HepG2 (cell line): Measurements from ENCODE around the gene USF1. TPM values are rescaled to one million over a fixed set of nuclear protein-coding genes. Genes with fewer than 3 reads are reported as not detected.

ENCODE experiments used
- ARID4A ChIP-seq: sonication (generic); formaldehyde crosslinking; IDR thresholded peaks from 2 replicates; pipeline ENCODE4 v1.5.0; 2020; ENCODE audit warnings: mild to moderate bottlenecking, missing genetic modification reagents, borderline replicate concordance
- ARNT ChIP-seq: fragments of 450-650 bp; IDR thresholded peaks from 2 replicates; pipeline ENCODE4 v1.6.1; 2017
- CENPBD1 ChIP-seq: sonication (generic); formaldehyde crosslinking; IDR thresholded peaks from 2 replicates; pipeline ENCODE4 v1.8.0; 2022; ENCODE audit warnings: missing genetic modification reagents, low read depth, mild to moderate bottlenecking, borderline replicate concordance
- E2F1 ChIP-seq: sonication (generic); formaldehyde crosslinking; IDR thresholded peaks from 2 replicates; pipeline ENCODE4 v1.5.0; 2020; ENCODE audit warnings: missing genetic modification reagents
- HMGXB4 ChIP-seq, 2 experiments: sonication (generic) in 1 of 2; formaldehyde crosslinking in 1 of 2; IDR thresholded peaks; 2 replicates each; pipeline versions ENCODE4 v1.4.0 to v1.6.1; 2018 to 2020; ENCODE audit warnings: missing genetic modification reagents in 2 of 2, borderline replicate concordance in 1 of 2, low read depth in 1 of 2, mild to moderate bottlenecking in 1 of 2, missing biosample characterization in 1 of 2
- KAT7 ChIP-seq: IDR thresholded peaks from 2 replicates; pipeline ENCODE4 v1.6.1; 2018; ENCODE audit warnings: borderline replicate concordance, missing compliant biosample characterization
- NR3C1 ChIP-seq: sonication (generic); formaldehyde crosslinking; IDR thresholded peaks from 2 replicates; pipeline ENCODE4 v1.4.0; 2020; ENCODE audit warnings: missing genetic modification reagents
- SNAI1 ChIP-seq: sonication (generic); formaldehyde crosslinking; IDR thresholded peaks from 2 replicates; pipeline ENCODE4 v1.5.0; 2020; ENCODE audit warnings: mild to moderate bottlenecking, missing genetic modification reagents, borderline replicate concordance
- SRSF9 ChIP-seq: fragments of 200-400 bp; formaldehyde crosslinking; IDR thresholded peaks from 2 replicates; pipeline ENCODE4 v1.6.1; 2018; ENCODE audit warnings: borderline replicate concordance, mild to moderate bottlenecking, low read depth, low read length; ENCODE audit not compliant: insufficient read depth, poor library complexity, severe bottlenecking
- XRCC5 ChIP-seq: fragments of 200-400 bp; formaldehyde crosslinking; optimal IDR thresholded peaks from 2 replicates; pipeline ENCODE3; 2017; ENCODE audit warnings: mild to moderate bottlenecking, low read length
- ZBTB46 ChIP-seq: sonication (generic); formaldehyde crosslinking; IDR thresholded peaks from 2 replicates; pipeline ENCODE4 v1.4.0; 2020; ENCODE audit warnings: mild to moderate bottlenecking, missing genetic modification reagents, borderline replicate concordance
- ZNF121 ChIP-seq: sonication (generic); formaldehyde crosslinking; IDR thresholded peaks from 2 replicates; pipeline ENCODE4 v1.5.0; 2020; ENCODE audit warnings: mild to moderate bottlenecking, missing genetic modification reagents
- ZNF749 ChIP-seq: sonication (generic); formaldehyde crosslinking; IDR thresholded peaks from 2 replicates; pipeline ENCODE4 v1.8.0; 2022; ENCODE audit warnings: mild to moderate bottlenecking, missing genetic modification reagents, moderate library complexity, borderline replicate concordance
- ZNF777 ChIP-seq: sonication (generic); formaldehyde crosslinking; IDR thresholded peaks from 2 replicates; pipeline ENCODE4 v1.4.0; 2020; ENCODE audit warnings: missing genetic modification reagents
- ZNF784 ChIP-seq: sonication (generic); formaldehyde crosslinking; IDR thresholded peaks from 2 replicates; pipeline ENCODE4 v1.5.1; 2020; ENCODE audit warnings: missing genetic modification reagents, mild to moderate bottlenecking, borderline replicate concordance
- ZNF850 ChIP-seq: sonication (generic); formaldehyde crosslinking; conservative IDR thresholded peaks from 2 replicates; pipeline ENCODE4 v1.9.0; 2021; ENCODE audit warnings: mild to moderate bottlenecking, missing genetic modification reagents
- ZSCAN12 ChIP-seq: sonication (generic); formaldehyde crosslinking; IDR thresholded peaks from 2 replicates; pipeline ENCODE4 v1.9.0; 2021; ENCODE audit warnings: mild to moderate bottlenecking, missing genetic modification reagents
- polyA plus RNA-seq, 8 experiments: library from polyadenylated mRNA; depleted of rRNA in 3 of 8; stranded (reverse) in 7 of 8; unstranded in 1 of 8; fragments of >200 nt; fragmentation: Illumina TruSeq in 4 of 8; extraction: Trizol in 4 of 8; gene quantifications; 2 replicates each; pipeline versions ENCODE4 v1.2.1 to v1.2.3, GENCODE V29; 2011 to 2016; ENCODE audit warnings: low read depth in 4 of 8, missing spikeins in 1 of 8, mixed read lengths in 1 of 8; ENCODE audit not compliant: insufficient read depth in 1 of 8
- total RNA-seq, 5 experiments: library from RNA; depleted of rRNA; stranded (reverse); fragments of >200 nt; fragmentation: Illumina TruSeq; extraction: Trizol; gene quantifications; 2 replicates each; pipeline ENCODE4 v1.2.3, GENCODE V29; 2016; ENCODE audit warnings: low read depth in 1 of 5

The USF1 gene
- total and polyA plus RNA-seq, 2 of the 13 experiments (the other 11 are each of a cell fraction or from before 2014, with no cell fraction given) = 26.9 to 39.4 TPM

GRCh38 chr1:161013488-161014230 is 32.1 kb downstream of the USF1 start (continued):
- TF ChIP-seq ZNF784 (CRISPR knock-in tag) (no peak; the same call in 1 of the 2 replicates), ARNT (no peak), SRSF9 (no peak), ZNF749 (CRISPR knock-in tag) (peak; percentile 20; the same call in 1 of the 2 replicates), NR3C1 (CRISPR knock-in tag) (no peak), ZBTB46 (CRISPR knock-in tag) (peak; percentile 94; the same call in 1 of the 2 replicates), ARID4A (peak; percentile 93), SNAI1 (CRISPR knock-in tag) (no peak), KAT7 (CRISPR knock-in tag) (peak; percentile 95), ZSCAN12 (no peak), ZNF850 (CRISPR knock-in tag) (no peak), ZNF121 (CRISPR knock-in tag) (no peak), XRCC5 (peak; percentile 75), ZNF777 (CRISPR knock-in tag) (no peak), HMGXB4 (CRISPR knock-in tag; IDR thresholded peaks at IDR 0.05; ENCODE audit: borderline replicate concordance in 1 of 2, low read depth in 1 of 2) (peak; percentile 70 to 79; a peak in 3 of 4 replicates), E2F1 (CRISPR knock-in tag) (no peak; the same call in 1 of the 2 replicates), CENPBD1 (CRISPR knock-in tag) (no peak)
